GM19239 (cell line): Measurements from ENCODE around the gene GSK3A.

Experiments
- DNase-seq: peaks from one replicate; pipeline ENCODE4 v3.0.0; 2011; ENCODE audit warnings: low spot score; ENCODE audit not compliant: insufficient read length
- FAIRE-seq: peaks from 2 replicates; lab custom pipeline; 2011; peaks lifted over from hg19 to GRCh38; lab: Jason Lieb, UNC

GSK3A gene

GRCh38 chr19:42251572-42252358 lies 9.4 kb upstream of the GSK3A start:
- DNase-seq: no peak
- no peak for FAIRE-seq

DNA sequence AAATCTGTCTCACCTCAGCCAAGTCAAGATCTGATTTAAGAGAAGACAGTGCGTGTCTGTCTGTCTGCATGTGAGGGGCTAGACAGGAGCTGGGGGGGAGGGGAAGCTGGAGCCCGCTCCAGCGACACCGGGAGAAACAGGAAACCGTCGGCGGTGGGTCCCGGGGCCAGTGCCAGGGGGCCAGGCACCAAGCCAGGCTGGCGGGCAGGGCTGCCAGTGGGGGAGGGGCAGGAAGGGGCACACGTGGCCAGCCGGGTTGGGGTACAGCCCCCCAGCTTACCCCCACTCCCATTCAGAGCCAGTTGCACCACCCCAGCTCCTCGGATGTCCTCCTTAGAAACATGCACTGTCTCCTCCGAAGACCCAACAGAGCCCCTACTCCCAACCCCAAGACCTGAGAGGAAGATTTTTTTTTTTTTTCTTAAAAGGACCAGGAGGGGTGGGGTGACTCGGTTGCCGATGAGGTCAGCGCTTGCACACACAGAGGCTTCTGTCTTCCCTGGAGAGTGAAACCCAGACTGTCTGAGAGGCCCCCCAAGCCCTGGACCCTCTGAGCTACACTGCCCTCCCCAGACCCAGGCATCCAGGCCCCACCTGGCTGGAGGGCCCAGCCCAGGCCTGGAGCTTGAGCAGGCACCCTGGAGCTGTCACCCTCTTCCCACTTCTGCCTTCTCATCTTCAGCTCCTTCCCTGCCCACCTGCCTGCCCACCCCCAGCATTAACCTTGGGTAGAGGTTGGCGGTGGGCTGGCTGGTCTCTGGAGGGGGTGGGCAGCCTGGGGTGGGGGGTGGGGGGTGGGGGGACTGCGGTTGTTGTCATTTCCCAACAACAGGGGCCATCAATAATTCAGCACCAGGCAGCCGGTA lies 8.5 kb upstream of the GSK3A start:
- DNase-seq: no peak
- FAIRE-seq: no peak

- FAIRE-seq (no peak), DNase-seq (no peak)
Observed at GRCh38 chr19:42250183-42250665, 7.8 kb upstream of the GSK3A start.

DNA sequence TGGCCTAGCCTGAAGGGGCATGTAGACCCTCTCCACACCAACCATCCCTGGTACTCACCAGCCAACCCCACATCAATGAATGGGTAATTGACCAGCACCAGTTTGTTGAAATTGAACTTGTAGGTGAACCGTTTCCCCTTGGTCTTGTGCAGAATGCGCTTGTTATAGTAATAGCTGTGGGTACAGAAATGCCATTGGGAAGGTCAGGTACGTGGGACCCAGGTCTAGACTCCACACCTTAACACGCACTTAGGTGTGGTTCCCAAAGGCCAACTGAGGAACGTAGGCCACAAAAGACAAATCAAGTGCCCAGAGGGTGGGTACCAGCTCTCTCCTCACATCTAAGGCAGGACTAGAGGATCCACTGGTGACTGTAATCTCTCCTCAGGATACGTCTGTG lies 7.4 kb upstream of the GSK3A start:
- no peak for FAIRE-seq
- no peak for DNase-seq

DNA sequence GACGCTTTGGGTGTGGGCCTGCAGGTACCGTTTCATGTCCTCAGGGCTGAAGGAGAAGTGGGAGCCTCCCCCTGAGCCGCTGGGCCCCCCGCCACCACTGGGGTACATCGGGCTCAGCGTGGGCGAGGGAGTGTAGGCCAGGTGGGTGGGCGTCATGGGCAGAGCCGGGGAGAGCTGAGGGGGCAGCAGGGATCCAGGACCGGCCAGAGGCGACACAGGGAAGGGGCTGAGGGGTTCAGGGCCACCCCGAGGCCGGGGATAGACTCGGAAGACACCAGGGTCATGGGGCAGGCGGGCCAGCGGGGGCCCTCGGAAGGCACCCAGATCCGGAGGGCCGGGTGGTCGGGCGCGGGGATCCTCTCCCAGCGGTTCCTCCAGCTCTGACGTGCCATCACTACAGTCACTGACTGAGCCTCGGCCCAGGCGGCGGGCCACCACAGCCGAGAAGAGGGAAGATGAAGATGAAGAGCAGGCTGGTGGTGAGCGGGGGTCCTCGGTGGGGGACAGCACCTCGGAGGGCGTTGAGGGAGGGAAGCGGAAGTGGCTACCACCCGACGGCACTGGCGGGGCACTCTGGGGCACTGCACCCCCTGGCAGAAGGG lies 6.8 kb upstream of the GSK3A start:
- no peak for DNase-seq
- FAIRE-seq: no peak

- FAIRE-seq (no peak), DNase-seq (no peak)
Observed at GRCh38 chr19:42248270-42249148, 6.1 kb upstream of the GSK3A start.

GRCh38 chr19:42247640-42248199 lies 5.3 kb upstream of the GSK3A start:
- DNase-seq (no peak), FAIRE-seq (no peak)

DNA sequence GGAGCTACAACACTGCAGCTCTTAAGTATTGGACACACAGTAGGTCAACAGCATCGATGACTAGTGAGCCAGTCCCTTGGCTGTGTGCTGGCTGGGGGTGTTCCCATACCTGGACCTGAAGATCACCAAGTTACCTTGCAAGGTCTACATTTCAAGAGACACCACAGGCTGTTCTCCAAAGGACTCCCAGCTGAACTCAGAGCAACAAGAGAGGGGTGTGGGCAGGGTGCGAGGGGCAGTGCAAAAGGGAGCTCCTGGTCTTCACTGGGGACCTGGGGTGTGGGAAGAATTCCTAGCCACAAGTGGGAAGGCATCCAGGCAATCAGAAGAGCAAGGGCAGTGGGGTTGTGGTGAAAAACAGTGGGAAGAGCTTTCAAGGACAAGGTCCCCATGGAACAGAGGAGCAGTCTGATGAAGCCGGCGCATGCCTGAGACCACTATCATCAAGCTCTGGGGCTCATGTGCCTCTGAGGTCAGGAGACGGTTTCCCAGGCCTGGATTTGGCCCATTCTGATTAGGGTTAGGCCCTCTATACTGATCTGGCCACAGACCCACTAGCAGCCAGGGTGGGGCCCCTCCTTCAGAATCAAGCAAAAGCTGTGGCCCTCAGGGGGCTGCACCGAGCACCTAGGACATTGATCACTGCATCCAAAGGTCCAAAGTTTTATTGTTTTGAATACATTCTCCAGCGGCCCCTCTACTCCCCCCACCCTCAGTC lies 4.7 kb upstream of the GSK3A start:
- FAIRE-seq (no peak), DNase-seq (no peak)

DNA sequence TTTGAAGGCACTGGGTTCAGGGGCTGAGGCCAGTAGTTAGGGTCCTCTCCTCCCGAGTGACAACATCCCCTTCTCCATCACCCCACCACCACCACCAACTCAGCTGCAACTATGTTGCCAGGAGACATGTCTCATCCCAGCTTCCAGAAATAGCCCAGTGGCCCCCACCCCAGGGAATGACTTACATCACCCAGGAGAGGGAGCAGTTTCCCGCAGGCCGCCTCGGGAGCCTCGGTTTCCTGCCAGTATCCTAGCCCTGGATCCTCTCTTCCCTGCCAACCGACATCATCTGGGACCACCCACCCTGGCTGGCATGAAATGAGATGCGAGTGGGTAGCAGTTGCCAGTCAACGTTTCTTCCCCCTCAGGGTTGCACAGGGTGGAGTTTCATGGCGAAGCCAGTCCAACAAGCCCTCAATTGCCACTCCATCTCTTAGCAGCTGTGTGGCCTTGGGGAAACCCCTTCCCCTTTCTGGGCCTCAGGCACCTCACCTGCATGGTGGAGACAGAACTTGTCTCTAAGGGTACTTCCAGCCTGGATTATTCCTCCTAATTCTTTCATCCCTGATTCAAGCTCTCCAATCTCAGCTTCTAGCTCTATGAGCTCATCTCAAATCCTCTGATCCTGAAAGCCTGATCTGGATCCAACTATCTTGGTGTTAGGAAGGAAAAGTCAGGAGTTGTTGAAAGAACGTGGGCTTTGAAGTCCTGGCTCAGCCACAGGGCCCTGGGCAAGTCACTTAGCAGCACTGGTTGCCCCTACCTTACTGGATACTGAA lies 3.9 kb upstream of the GSK3A start:
- DNase-seq: no peak
- no peak for FAIRE-seq

DNA sequence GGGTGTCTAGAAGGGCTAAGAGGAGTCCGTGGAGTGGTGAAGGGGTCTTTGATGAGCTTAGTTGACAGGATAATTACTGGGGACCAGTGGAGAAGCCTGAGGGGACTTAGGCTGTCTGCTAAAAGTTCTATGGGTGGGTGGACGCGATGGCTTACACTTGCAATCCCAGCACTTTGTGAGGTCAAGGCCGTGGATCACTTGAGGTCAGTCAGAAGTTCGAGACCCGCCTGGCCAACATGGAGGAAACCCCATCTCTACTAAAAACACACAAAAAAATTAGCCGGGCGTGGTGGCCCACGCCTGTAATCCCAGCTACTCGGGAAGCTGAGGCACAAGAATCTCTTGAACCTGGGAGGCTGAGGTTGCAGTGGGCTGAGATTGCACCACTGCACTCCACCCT lies 2.8 kb upstream of the GSK3A start:
- FAIRE-seq (no peak), DNase-seq (no peak)

DNA sequence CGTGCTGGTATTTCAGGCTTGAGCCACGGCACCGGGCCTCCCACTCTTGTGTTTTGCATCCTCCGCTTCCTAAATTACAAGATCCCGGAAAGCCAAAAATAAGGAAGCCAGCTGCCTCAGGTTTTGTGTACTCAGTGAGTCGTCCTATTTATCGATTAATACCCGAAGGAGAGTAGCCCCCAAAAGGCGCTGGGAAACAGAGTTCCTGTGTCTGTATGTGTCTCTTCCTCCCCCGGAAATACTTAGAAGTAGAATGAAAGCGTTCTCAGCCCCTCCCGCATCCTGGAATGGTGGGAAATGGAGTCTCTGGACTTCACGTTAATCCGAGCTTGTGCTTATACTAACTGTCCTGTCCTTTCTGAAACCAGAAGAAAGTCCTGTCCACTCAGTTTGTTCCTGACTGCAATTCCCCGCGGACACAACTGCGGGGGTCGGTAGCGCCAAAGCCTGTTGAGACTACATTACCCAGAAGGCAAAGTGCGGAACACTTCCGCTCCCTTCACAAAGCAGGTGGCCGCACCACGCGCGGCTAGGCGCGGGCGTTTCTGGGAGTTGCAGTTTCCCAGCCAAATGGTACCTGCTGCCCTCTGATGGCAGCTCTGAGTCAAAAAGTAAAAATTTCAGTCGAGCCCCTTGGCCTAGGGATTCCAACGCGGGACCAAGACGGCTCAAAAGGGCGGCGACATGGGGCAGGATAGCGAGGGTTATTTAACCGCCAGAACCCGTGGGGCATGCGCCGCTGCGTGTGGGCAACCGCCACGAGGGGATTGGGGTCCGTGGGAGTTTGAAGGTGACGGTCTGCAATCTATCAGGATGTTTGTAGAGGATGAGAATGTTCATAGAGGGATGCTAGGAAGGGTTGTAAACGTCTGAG lies 2.2 kb upstream of the GSK3A start:
- DNase-seq (peak; percentile 91), FAIRE-seq (peak; percentile 98)

DNA sequence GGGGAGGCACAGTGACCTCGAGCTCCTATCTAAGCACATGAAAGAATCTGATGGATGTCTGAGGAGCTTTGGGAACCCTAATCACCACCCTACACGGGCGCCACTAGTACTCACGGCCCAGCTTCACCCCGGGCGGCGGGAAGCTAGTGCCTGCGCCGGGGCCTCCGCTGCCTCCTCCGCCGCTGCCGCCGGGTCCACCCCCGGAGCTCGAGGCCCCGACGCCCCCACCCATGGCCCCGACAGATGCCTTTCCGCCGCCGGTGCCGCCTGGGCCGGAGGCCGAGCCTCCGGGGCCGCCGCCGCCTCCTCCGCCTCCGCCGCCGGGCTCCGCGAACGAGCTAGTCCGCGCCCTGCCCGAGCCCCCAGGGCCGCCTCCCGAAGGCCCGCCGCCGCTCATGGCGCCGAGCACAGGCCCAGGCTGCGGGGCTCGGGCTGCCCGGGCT lies 312 bp downstream of the GSK3A start:
- DNase-seq (no peak), FAIRE-seq (no peak)

GRCh38 chr19:42241279-42241678 lies 1.1 kb downstream of the GSK3A start:
- FAIRE-seq: no peak
- DNase-seq: no peak

- FAIRE-seq (no peak), DNase-seq (no peak)
Observed at GRCh38 chr19:42239544-42240220, 2.7 kb downstream of the GSK3A start.

- FAIRE-seq (no peak), DNase-seq (no peak)
Observed at GRCh38 chr19:42235181-42235580, 7.2 kb downstream of the GSK3A start.

GRCh38 chr19:42234364-42234763 lies 8.0 kb downstream of the GSK3A start:
- FAIRE-seq (no peak), DNase-seq (no peak)
